GM21529 (cell line): Measurements from ENCODE around the gene BCL3.

Source experiments
- ATAC-seq: cut with Tn5 transposase; IDR thresholded peaks from one replicate; pipeline ENCODE4 v1.9.1; 2021; ENCODE audit not compliant: unreplicated experiment

The BCL3 gene

GRCh38 chr19:44785271-44785670, 36.8 kb downstream of the BCL3 start:
- no peak for ATAC-seq

- no peak for ATAC-seq
Measured at GRCh38 chr19:44785993-44786392, 37.5 kb downstream of the BCL3 start.

GRCh38 chr19:44788971-44789370, 40.5 kb downstream of the BCL3 start:
- no peak for ATAC-seq

GRCh38 chr19:44789943-44790483, 41.5 kb downstream of the BCL3 start:
- no peak for ATAC-seq

GRCh38 chr19:44792281-44792680, 43.8 kb downstream of the BCL3 start:
- no peak for ATAC-seq

GRCh38 chr19:44794610-44795009, 46.1 kb downstream of the BCL3 start:
- ATAC-seq, result no peak

GRCh38 chr19:44795398-44795987, 47.0 kb downstream of the BCL3 start:
- ATAC-seq, result no peak

- no peak for ATAC-seq
Measured at GRCh38 chr19:44796701-44797115, 48.2 kb downstream of the BCL3 start.

GRCh38 chr19:44799627-44800346, 51.3 kb downstream of the BCL3 start:
- ATAC-seq, result no peak

GRCh38 chr19:44800461-44800860, 52.0 kb downstream of the BCL3 start:
- ATAC-seq, result peak; percentile 58

GRCh38 chr19:44803442-44804428, 55.2 kb downstream of the BCL3 start:
- no peak for ATAC-seq

GRCh38 chr19:44806291-44806690, 57.8 kb downstream of the BCL3 start:
- no peak for ATAC-seq

- ATAC-seq, result no peak
Measured at GRCh38 chr19:44807162-44807561, 58.7 kb downstream of the BCL3 start.

- ATAC-seq, result no peak
Measured at GRCh38 chr19:44807652-44808462, 59.3 kb downstream of the BCL3 start.

- no peak for ATAC-seq
Measured at GRCh38 chr19:44808463-44809371, 60.2 kb downstream of the BCL3 start, which contains the start of gene BCAM. Gene BCAM (plus strand): TSS chr19:44809103. CDS start chr19:44809125, 22 bp downstream.
